CD1c-positive myeloid dendritic cell (primary cell): ENCODE results near the gene TRMT44.
"Not testable (repeated sequence)": the region's sequence is repeated elsewhere in the genome, so short reads cannot be mapped to it uniquely, and the experiment has no call there.

Source experiments
- DNase-seq: peaks from one replicate; pipeline ENCODE4 v3.0.0-alpha.2; 2016; ENCODE audit errors: extremely low spot score

The TRMT44 gene

DNA sequence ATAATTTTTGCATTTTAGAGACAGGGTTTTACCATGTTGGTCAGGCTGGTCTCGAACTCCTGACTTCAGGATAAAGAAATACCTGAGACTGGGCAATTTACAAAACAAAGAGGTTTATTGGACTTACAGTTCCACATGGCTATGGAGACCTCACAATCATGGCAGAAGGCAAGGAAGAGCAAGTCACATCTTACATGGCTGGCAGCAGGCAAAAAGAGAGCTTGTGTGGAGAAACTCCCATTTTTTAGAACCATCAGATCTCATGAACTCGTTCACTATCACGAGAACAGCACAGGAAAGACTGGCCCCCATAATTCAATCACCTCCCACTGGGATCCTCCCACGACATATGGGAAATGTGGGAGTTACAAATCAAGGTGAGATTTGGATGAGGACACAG is 72.5 kb downstream of the TRMT44 start:
- DNase-seq = not testable (repeated sequence)

DNA sequence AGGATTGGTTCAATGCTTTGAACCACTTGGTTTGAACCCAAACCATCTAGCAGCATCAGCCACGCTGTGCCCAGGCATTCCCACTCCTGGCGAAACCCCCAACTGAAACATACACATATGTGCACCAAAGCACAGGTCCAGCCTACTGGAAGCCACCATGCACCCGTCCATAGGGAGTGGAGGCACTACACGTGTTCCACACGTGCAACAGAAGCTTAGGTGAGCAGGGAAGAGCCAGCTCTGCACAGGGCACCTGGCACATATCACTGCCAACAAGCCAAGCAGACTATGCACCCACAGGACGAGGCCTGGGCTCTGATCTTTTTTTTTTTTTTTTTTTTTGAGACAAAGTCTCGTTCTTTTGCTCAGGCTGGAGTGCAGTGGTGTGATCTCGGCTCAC is 73.4 kb downstream of the TRMT44 start:
- no peak for DNase-seq

DNA sequence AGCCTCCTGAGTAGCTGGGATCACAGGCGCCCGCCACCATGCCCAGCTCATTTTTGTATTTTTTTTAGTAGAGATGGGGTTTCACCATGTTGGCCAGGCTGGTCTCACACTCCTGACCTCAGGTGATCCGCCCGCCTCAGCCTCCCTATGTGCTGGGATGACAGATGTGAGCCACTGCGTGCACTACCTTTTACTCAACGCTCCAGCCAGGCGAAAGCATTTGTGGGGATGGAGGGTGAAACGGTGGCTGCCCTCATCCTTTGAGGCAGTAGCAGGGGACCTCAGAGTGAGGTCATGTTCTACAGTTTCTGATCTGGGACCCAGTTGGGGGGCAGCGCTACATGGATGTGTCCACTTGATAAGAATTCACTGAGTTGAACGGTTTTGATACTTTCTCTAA is 73.8 kb downstream of the TRMT44 start:
- DNase-seq = no peak

DNA sequence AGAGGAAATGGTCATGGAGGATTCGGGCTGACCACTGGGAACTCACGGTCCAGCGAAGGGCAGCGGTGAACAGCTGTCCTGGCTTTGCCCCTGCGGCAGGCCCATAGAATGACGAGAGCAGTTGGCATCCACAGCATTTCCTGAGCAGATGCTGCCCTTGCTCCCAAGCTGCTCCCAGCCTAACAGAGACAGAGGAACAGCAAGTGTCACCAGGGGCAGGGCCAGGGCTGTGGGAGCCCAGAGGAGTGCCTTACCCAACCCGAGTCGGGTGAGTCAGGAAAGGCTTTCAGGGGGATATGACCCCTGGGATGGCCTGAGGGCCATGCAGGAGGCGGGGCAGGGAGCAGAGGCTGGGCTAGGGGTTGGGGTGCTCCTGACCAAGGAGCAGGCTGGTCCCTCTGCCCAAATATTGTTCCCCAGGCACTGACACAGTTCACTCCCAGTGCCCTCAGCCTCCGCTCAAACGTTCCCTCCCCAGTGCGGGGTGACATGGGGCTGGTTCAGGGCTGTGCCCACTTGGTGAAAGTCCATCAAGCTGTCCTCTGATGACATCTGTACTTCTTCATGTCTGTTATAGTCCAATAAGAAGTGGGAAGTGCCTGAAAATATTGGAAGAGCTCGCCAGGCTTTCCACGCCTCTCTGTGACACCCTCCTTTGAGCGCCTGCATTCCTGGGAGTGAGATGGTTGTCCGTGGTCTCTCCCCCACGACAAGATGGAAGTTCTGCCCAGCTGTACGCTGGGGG is 74.9 kb downstream of the TRMT44 start:
- DNase-seq = no peak

DNA sequence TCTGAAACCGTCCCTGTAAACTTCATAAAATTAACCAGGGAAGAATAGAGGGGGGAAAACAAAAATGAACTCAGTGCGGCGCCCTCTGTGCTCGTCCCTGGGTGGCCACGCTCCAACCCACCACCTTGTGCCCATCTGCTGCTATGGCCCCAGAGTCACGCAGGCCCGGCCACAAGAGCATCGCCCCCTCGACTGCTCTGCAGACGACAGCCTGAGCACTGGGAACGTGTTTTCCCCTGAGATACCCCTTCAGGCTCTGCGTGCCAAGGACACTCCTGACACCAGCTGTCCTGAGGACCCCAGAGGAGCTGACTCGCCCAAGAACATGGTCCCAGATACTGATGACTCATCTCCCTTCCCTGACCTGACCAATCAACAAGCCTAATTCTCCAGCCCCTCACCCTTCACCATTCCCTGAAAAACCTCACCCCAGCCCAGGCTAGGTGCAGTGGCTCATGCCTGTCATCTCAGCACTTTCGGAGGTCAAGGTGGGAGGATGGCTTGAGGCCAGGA is 75.5 kb downstream of the TRMT44 start:
- DNase-seq = no peak

DNA sequence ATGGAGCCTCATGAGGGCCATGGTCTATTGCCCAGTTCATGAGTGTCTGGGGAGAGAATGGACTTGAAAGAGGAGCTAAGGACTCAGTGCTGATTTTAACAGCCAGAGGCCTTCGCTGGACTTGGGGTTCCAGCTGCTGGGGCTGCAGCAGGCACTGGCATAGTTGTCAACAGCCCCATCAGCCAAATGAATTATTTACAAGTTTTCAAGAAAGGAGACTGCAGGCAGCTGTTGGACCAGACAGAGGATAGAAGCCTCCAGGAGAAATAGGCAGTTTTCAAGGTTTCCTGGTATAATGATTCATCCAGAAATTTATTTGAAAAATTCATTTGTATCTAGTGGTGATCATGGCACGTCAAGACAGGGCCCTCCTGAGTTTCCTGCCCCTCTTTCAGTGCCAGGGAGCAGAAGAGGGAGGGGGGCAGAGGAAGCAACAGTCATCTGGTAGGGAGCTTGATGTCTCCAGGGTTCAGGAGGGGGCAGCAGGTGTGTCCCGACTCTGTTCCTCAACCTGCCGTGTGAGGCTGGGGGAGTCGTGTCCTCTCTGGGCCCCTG is 76.5 kb downstream of the TRMT44 start:
- DNase-seq = no peak

DNA sequence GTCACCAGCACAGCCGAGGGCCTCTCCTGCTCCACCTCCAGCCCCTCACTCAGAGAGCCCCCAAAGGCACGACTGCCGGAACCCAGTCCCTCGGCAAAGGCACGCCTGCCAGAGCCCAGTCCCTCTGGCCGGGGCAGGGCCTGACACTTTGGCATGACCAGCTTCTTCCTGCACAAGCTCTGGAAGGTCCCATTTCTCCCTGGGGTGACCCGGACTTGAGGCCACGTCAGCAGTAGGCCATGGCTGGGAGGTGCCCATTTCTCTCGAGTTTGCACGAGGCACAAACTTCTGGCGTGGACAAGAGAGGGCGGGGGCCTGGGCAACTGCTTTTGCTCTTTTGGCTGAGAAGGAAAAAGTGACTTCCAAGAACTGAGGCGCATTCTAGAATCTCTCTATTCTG is 77.4 kb downstream of the TRMT44 start:
- no peak for DNase-seq

DNA sequence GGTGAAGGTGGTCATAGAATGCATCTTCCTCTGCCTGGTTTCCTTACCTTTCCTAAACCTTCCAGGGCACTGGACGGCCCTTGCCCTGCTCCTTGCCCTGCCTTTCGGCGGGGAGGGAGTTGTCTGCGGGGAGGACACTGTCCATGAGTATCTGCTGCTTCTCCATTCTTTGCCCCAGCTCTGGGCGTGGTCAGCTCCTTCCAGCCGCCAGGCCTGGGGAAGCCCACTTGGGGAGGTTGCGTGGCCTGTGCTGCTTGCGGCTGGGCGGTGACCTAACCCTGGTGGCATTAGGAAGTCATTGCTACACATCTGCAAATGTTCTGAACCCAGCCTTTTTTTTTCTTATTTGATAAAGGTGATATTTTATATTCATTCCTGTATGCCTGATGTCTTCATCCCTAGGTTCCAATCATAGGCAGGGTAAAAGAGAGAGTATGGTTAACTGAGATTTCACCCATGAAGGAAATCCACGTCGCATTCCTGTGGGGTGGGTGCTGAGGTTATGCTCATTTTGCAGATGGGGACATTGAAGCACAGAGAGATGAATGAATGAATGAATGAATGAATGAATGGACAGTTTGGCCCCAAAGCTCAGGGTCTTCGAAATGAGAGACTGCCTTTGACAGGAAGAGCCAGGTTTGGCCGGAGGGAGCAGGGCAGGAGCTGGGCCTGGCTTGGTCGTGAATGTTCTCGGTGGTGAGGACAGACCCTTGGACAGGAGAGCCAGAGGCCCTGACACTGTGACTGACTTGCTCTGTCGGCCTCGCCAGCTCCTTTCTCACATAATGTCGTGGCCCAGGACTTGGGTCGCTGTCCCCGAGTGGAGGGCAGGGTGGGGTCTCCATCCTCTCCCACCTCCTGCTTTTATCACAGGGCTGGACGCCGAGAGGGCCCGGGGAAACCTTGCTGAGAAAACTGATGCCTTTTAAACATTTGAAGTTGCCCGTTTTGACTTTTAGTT is 81.9 kb downstream of the TRMT44 start:
- DNase-seq = no peak

DNA sequence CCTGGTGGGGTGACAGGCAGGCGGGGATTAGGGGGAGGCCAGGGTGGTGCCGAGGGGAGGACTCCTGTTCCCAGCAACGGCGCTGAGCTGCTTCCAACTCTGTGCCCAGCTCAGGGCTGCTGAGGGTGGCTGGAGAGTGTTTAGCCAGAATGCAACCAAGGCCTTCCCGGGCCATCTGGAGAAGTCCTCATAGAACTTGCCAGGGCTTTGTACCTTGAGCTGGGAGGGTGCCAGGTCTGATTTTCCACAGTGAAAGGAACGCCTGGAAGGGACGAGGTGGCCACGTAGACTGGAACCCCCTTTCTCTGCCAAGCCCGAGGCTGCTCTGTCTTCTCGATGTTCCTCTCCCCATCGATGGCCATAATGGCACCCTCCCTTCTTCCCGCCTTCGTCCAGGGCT is 82.6 kb downstream of the TRMT44 start:
- DNase-seq = no peak

DNA sequence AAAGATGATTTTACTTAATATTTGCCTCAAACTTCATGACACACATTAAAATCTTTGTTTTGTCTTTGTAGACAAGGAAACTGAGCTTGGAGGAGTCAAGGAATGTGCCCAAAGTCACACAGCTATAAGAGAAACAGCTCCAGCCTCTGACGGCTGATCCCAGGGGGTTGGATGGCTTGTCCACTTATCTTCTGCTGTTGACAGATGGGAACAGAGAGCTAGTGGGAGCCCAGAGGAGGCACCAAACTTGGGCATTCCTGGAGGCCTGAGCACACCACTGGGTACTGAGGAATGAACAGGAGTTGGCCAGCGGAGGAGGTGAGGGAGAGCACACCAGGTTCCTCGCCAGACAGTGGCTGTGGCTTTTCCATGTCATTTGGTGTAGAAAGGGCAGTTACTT is 83.2 kb downstream of the TRMT44 start:
- no peak for DNase-seq

DNA sequence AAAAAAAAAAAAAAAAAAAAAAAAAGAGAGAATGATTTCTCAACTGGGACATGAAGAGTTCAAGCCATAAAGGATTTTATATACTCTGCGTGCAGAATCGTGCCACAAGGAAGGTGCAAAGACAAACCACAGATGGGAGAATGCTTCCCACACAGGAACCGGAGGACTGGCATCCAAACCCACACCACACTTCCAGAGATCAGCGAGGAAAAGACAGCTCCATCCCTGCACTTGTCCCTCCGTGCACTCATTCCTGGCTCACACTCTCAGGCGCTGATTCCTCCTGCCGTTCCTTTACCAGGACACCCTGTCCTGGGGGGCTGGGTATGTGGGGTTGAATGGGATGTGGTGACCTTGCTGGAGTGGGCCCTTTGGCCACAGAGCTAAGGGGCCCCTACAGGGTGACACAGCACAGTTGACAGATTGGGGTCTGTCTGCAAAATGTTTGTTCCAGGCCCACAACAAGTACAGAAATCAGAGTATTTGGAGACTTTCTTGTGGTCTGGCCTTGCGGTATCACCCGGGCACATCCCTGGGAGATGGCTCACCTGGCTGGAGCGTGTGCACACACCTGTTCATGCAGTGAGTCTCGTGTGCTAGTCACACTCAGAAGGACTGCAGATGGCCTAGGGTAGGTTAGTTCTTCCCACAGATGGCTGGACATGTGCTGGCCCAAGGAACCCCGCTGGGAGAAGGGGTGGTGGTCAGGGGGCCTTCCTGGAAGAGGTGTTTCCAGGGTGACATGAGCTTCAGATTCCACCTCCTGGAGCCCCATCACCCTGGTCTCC is 84.2 kb downstream of the TRMT44 start:
- no peak for DNase-seq

DNA sequence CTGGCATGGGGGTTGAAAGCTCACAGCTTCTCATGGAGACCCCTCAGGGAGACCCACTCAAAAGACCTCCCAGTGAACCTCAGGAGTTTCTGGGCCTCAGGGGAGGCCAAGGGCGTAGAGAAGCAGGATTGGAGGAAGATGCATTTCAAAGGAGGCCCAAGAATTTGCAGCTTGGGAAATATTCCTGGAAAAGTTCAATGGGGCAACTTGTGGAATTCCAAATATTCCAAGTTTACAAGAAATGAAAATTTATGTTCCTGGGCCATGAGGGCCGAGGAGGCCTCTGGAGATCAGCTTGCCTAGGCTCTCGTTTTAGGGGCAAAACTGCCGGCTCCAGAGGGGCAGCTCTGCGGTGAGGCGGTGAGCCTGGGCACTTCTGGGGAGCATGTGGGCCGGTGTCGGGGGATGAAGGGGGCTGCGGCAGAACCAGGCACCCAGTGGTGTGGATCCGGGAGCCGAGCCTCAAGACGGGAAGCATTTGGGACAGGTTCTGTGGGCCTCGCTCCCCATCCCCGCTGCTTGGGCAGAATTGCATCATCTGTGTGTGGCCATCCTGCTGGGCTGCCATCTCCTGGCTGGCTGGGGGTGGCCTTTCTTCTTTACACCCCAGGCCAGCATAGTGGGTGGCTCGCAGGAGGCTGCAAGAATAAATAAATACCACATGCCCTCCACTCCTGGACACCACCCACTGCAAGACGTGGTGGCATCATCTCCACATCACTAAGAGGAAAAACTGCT is 85.0 kb downstream of the TRMT44 start:
- no peak for DNase-seq
